GM23248 (cell line): Measurements from ENCODE around the gene VIPR2.

Experiments used
- EZH2 ChIP-seq: fragments of 200-600 bp; sonication (generic); IDR thresholded peaks from 2 replicates; pipeline ENCODE4 v1.6.1; 2018; ENCODE audit warnings: antibody characterized with exemption, mild to moderate bottlenecking; ENCODE audit not compliant: insufficient read depth, poor library complexity, severe bottlenecking
- EZH2phosphoT487 ChIP-seq: fragments of 200-600 bp; sonication (generic); IDR thresholded peaks from 2 replicates; pipeline ENCODE4 v1.6.1; 2018; ENCODE audit warnings: antibody characterized with exemption, moderate library complexity, mild to moderate bottlenecking, low read depth; ENCODE audit not compliant: insufficient read depth

GRCh38 chr7:159160450-159160849, 15.8 kb upstream of the VIPR2 start:
- TF ChIP-seq EZH2phosphoT487 = no peak
- TF ChIP-seq EZH2 = no peak
